GM18498 (cell line): ENCODE measurements around the gene ZNF292.
"Not testable (repeated sequence)": the region's sequence is repeated elsewhere in the genome, so short reads cannot be mapped to it uniquely, and the experiment has no call there.

Experiments
- ATAC-seq: cut with Tn5 transposase; IDR thresholded peaks from one replicate; pipeline ENCODE4 v1.9.1; 2021; ENCODE audit warnings: mild to moderate bottlenecking, moderate library complexity; ENCODE audit not compliant: unreplicated experiment

The ZNF292 gene

GRCh38 chr6:87210979-87211378 lies 55.6 kb downstream of the ZNF292 start:
- ATAC-seq, result peak; percentile 98

GRCh38 chr6:87212596-87212995 lies 57.2 kb downstream of the ZNF292 start:
- no peak for ATAC-seq

- no peak for ATAC-seq
Measured at GRCh38 chr6:87213364-87213763, 58.0 kb downstream of the ZNF292 start.

GRCh38 chr6:87214831-87215230 lies 59.5 kb downstream of the ZNF292 start:
- ATAC-seq, result no peak

DNA sequence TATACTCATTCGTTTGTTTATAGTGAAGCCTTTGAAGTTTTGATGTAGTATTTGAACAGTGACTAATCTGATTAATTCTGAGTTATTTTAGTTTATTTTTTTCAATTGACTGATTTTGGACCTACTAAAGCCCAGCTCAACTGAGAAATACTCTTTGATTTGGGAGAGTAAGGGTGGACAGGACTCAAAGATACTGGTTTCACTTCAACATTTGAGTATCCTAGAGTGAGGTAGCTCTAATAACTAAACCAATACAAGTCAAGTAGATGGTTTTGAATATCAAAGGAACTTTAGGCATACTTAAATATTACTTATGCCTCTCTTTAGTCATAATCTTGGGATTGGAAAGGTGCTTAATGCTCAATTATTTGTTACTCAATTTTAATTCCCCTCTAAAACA lies 65.6 kb downstream of the ZNF292 start:
- no peak for ATAC-seq

- no peak for ATAC-seq
Measured at GRCh38 chr6:87222676-87223075, 67.3 kb downstream of the ZNF292 start.

DNA sequence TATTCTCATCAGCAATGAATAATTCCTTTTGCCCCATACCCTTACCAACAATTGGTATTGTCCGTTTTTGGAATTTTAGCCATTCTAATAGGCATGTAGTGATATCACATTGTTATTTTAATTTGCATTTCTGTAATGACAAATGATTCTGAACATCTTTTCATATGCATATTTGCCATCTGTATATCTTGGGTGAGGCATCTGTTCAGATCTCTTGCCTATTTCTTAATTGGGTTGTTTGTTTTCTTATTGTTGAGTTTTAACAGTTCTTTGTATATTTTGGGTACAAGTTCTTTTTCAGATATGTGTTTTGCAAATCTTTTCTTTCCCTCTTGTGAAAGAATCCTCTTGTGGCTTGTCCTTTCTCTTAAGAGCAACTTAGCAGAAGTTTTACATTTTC lies 69.6 kb downstream of the ZNF292 start:
- no peak for ATAC-seq

DNA sequence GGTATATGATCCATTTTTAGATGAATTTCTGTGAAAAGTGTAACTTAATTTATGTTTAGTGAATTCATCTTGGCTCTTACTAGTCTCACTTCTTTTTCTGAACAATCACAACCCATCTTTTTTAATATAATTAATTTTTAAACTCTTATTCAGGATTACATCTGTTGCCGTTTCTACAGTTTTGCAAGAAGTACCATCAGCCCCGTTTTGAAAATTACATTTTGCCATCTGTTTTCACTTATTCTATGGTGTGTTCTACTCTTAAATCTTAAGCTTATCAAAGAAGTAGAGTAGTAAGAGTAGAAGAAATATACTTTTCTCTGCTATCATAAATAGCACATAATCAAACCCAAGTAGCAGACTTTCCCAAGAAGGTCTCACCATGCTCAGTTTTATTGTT lies 70.1 kb downstream of the ZNF292 start:
- ATAC-seq, result no peak

- no peak for ATAC-seq
Measured at GRCh38 chr6:87225937-87226336, 70.6 kb downstream of the ZNF292 start.

GRCh38 chr6:87230801-87231200 lies 75.4 kb downstream of the ZNF292 start:
- no peak for ATAC-seq

DNA sequence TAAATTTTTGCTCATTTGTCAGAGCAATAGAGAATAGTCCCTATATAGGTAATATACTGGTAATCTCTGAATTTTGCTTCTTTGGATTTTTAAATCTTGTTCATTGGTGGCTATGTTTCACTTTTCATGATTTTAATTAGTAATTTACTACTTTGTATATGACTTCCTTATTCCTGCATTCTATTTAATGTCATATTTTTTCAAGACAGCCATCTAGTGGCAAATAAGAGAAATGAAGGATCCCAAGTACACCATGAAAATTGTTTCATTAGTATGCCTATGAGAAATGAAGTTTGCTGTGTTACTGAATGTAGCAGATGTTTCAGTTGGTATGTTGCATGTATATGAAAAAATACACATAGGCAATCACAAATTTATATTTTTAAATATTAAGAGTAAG lies 82.4 kb downstream of the ZNF292 start:
- no peak for ATAC-seq

DNA sequence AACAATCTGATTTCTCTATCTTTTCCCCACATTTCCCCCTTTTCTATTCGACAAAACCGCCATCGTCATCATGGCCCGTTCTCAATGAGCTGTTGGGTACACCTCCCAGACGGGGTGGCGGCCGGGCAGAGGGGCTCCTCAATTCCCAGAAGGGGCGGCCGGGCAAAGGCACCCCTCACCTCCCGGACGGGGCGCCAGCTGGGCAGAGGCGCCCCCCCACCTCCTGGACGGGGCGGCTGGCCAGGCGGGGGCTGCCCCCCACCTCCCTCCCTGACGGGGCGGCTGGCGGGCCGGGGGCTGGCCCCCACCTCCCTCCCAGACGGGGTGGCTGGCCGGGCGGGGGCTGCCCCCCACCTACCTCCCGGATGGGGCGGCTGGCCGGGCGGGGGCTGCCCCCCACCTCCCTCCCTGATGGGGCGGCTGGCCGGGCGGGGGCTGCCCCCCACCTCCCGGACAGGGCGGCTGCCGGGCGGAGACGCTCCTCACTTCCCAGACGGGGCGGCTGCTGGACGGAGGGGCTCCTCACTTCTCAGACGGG lies 83.8 kb downstream of the ZNF292 start:
- not testable (repeated sequence) for ATAC-seq

DNA sequence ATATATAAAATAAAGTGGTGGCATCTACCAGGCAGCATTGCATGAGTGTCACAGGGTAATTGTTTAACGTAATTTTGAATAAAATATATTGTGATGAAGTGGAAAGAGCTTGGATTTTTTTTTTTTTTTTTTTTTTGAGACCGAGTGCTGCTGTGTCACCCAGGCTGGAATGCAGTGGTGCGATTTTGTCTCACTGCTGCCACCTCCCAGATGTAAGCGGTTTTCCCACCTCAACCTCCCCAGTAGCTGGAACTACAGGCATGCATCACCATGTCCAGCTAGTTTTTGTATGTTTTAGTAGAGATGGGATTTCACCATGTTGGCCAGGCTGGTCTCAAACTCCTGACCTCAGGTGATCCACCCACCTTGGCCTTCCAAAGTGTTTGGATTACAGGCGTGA lies 85.9 kb downstream of the ZNF292 start:
- no peak for ATAC-seq

DNA sequence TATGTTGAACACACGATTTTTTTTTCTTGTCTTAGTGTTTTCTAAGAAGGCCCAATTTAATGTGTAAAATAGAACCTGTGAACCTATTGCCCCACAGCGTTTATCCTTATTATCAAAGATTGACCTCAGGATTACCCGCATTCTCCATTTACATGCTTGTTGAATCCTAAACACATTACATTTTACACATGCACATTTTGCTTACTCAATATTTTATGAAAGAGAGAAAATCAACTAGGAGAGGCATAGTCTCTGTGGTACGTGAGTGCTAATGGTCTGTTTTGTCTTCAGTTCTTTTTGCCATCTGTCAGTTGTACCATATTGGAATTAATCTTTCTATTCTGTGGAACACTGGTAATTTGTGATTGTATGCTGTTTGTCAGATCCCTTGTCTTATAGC lies 86.9 kb downstream of the ZNF292 start:
- ATAC-seq, result no peak

GRCh38 chr6:87243812-87244211 lies 88.4 kb downstream of the ZNF292 start:
- no peak for ATAC-seq

DNA sequence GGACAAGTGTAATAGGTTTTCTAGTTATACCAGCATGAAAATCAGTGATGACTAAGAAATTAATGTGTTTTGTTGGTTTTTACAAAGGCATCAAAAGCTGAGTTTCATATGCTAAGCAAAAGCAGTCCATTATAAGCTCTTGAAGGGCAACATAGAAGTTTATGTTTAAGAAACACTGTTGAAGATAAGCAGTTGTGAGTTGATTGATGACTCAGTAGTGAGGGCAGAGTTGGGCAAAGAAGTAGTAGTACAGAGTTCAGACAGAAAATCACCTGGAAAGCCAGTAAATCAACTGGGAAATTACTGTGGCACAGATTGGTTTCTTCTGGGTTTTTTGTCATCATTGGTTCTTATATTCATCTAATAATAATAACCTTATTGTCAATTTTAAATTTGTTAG lies 89.0 kb downstream of the ZNF292 start:
- no peak for ATAC-seq

- no peak for ATAC-seq
Measured at GRCh38 chr6:87250019-87250418, 94.7 kb downstream of the ZNF292 start.

GRCh38 chr6:87251225-87251624 lies 95.9 kb downstream of the ZNF292 start:
- peak; percentile 50 for ATAC-seq

DNA sequence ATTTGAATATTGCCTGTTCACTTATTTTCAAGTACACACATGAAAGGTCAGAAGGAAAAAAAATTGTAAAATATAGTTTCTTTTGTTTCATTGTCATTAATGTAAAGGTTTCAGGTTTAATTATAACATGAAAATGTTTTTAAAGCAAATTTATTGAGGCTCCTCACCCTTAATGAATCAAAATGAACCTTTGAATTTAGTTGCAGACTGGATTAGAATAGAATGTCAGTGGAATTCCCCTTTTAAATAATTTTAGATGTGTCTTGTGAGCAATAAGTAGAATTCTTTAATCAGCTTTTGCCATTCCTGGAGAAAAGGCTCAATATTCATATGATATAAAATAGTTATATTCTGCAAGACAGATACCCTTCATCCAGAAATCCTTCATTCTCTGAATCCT lies 96.4 kb downstream of the ZNF292 start:
- no peak for ATAC-seq

- no peak for ATAC-seq
Measured at GRCh38 chr6:87257046-87257445, 101.7 kb downstream of the ZNF292 start.

GRCh38 chr6:87257565-87257964 lies 102.2 kb downstream of the ZNF292 start:
- no peak for ATAC-seq

DNA sequence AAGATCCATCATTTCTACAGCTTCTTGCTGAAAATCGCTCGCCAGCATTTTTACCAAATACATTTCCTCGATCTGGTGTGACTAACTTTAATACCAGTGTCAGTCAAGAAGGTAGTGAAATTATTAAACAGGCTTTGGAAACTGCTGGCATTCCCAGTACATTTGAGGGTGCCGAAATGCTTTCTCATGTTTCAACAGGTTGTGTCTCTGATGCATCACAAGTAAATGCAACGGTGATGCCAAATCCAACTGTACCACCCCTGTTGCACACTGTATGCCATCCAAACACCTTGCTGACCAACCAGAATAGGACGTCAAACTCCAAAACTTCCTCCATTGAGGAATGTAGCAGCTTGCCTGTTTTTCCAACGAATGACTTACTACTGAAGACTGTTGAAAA lies 102.6 kb downstream of the ZNF292 start:
- ATAC-seq, result no peak

- no peak for ATAC-seq
Measured at GRCh38 chr6:87259791-87260190, 104.4 kb downstream of the ZNF292 start.

DNA sequence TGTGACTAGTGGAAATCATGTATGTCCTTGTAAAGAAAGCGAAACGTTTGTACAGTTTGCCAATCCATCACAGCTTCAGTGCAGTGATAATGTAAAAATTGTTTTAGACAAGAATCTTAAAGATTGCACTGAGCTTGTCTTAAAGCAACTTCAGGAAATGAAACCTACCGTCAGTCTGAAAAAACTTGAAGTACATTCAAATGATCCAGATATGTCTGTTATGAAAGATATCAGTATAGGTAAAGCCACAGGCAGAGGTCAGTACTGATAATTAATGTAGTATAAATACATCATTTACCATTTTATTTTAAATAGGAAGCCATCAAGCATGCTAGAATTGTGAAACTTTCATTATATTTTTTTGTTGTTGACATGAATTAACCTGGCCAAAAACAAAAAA lies 106.2 kb downstream of the ZNF292 start:
- ATAC-seq, result no peak
